Peyer's patch (tissue), 4 donors: Measurements from ENCODE around the gene CSTF2.

Experiments used
- POLR2A ChIP-seq, 2 donors: fragments of 450-650 bp; IDR thresholded peaks; one replicate each; pipeline ENCODE4 v1.5.1; 2017; ENCODE audit warnings: antibody characterized with exemption in 2 of 2, mild to moderate bottlenecking in 2 of 2, moderate library complexity in 2 of 2
- TF ChIP-seq, protein P1 (sequence below), 6 experiments: fragments of 450-650 bp in 4 of 6; fragments of 200-600 bp in 2 of 6; sonication (generic) in 1 of 6; IDR thresholded peaks; one replicate each; pipeline ENCODE4 v1.5.1; 2017 to 2019; ENCODE audit warnings: antibody characterized with exemption in 6 of 6, mild to moderate bottlenecking in 3 of 6, moderate library complexity in 1 of 6

DNA sequence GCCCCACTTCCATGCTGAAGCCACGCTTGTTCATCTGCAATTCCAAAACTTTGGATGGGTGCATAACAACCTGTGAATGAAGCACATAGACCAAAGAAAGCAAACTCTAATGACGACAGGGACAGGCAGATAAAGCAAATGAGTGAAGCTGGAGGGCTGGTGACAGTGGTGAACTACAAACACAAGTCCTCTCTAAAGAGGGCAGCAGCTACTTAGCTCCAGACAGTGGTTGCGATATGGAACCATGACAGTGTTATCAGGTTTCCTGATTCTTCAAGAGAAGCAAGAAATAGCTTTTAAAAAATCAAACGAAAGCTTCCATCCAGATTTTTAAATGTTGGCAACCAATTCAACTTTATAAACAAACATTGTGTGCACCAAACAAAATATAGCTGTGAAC is 30.1 kb downstream of the CSTF2 start:
- TF ChIP-seq, protein P1, sequence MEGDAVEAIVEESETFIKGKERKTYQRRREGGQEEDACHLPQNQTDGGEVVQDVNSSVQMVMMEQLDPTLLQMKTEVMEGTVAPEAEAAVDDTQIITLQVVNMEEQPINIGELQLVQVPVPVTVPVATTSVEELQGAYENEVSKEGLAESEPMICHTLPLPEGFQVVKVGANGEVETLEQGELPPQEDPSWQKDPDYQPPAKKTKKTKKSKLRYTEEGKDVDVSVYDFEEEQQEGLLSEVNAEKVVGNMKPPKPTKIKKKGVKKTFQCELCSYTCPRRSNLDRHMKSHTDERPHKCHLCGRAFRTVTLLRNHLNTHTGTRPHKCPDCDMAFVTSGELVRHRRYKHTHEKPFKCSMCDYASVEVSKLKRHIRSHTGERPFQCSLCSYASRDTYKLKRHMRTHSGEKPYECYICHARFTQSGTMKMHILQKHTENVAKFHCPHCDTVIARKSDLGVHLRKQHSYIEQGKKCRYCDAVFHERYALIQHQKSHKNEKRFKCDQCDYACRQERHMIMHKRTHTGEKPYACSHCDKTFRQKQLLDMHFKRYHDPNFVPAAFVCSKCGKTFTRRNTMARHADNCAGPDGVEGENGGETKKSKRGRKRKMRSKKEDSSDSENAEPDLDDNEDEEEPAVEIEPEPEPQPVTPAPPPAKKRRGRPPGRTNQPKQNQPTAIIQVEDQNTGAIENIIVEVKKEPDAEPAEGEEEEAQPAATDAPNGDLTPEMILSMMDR (IDR thresholded peaks at IDR 0.05) = no peak
- no peak for TF ChIP-seq POLR2A (IDR thresholded peaks at IDR 0.05)
